Measurements from ENCODE around the gene LGI1.

The LGI1 gene

DNA sequence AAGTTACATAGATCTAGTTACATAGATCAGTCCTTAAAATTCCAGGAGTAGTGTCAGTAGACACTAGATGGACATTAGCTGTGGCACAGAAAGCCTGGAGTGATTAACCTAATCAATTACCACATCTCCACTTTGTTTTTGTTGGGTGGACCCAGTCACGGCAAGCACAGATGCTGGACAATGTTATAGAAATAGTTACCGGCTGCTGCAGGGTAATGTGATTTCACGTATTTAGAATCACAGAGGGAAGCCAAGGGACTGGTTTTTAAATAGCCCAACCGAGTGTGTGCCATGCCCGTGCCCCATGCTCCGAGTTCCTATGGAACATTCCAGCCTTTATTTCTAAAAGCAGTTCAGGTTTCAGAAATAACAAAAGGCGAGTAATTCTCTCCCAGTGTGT, 2.8 kb downstream of the LGI1 start:
- DNase-seq (ENCODE audit: low read depth), result no peak
- TF ChIP-seq, protein P1, sequence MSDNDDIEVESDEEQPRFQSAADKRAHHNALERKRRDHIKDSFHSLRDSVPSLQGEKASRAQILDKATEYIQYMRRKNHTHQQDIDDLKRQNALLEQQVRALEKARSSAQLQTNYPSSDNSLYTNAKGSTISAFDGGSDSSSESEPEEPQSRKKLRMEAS (IDR thresholded peaks at IDR 0.05; ENCODE audit: low read depth, low read length), result no peak
- TF ChIP-seq MYC (IDR thresholded peaks at IDR 0.05; ENCODE audit: low read depth, low read length) (no peak), POLR2A (IDR thresholded peaks at IDR 0.05; ENCODE audit: extremely low read depth, insufficient read length) (no peak)
- TF ChIP-seq, protein P2, sequence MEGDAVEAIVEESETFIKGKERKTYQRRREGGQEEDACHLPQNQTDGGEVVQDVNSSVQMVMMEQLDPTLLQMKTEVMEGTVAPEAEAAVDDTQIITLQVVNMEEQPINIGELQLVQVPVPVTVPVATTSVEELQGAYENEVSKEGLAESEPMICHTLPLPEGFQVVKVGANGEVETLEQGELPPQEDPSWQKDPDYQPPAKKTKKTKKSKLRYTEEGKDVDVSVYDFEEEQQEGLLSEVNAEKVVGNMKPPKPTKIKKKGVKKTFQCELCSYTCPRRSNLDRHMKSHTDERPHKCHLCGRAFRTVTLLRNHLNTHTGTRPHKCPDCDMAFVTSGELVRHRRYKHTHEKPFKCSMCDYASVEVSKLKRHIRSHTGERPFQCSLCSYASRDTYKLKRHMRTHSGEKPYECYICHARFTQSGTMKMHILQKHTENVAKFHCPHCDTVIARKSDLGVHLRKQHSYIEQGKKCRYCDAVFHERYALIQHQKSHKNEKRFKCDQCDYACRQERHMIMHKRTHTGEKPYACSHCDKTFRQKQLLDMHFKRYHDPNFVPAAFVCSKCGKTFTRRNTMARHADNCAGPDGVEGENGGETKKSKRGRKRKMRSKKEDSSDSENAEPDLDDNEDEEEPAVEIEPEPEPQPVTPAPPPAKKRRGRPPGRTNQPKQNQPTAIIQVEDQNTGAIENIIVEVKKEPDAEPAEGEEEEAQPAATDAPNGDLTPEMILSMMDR (IDR thresholded peaks at IDR 0.05; ENCODE audit: low read depth, low read length), result no peak
- H3K4me3 ChIP-seq (ENCODE audit: low read depth, low read length), result no peak overlapping the region

DNA sequence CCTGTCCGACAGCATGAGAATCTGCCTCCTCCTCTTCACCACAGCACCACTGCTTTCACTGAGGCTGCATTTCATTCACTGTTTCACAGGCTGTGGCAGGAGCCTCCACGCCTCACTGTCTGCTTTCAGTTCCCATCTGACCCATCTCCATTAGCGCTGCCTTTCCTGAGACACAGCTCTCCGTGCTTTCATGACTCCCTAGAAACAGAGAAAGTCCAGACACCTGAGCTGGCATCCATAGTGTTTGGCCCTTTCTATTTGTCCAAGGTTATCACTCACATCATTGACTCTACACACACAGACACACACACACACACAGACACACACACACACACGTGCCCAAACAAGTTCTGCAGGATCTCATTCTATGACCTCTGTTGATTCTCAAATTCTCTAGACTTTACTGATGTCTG, 5.2 kb downstream of the LGI1 start:
- no peak for DNase-seq (ENCODE audit: low read depth)
- TF ChIP-seq, protein P1 (IDR thresholded peaks at IDR 0.05; ENCODE audit: low read depth, low read length), result no peak
- TF ChIP-seq, protein P2 (IDR thresholded peaks at IDR 0.05; ENCODE audit: low read depth, low read length), result no peak
- TF ChIP-seq POLR2A (IDR thresholded peaks at IDR 0.05; ENCODE audit: extremely low read depth, insufficient read length) (no peak), MYC (IDR thresholded peaks at IDR 0.05; ENCODE audit: low read depth, low read length) (no peak)
- no peak overlapping the region for H3K4me3 ChIP-seq (ENCODE audit: low read depth, low read length)

- no peak for TF ChIP-seq MYC (IDR thresholded peaks at IDR 0.05; ENCODE audit: low read depth, low read length)
- no peak overlapping the region for H3K4me3 ChIP-seq (ENCODE audit: low read depth, low read length)
- DNase-seq (ENCODE audit: low read depth), result no peak
Measured at GRCh38 chr10:93766918-93767317, 9.2 kb downstream of the LGI1 start.

- no peak overlapping the region for H3K4me3 ChIP-seq (ENCODE audit: low read depth, low read length)
- no peak for TF ChIP-seq POLR2A (IDR thresholded peaks at IDR 0.05; ENCODE audit: extremely low read depth, insufficient read length)
- no peak for TF ChIP-seq MYC (IDR thresholded peaks at IDR 0.05; ENCODE audit: low read depth, low read length)
- TF ChIP-seq, protein P1 (IDR thresholded peaks at IDR 0.05; ENCODE audit: low read depth, low read length), result no peak
- TF ChIP-seq, protein P2 (IDR thresholded peaks at IDR 0.05; ENCODE audit: low read depth, low read length), result no peak
- DNase-seq (ENCODE audit: low read depth), result no peak
Measured at GRCh38 chr10:93767724-93768399, 10.1 kb downstream of the LGI1 start.

DNA sequence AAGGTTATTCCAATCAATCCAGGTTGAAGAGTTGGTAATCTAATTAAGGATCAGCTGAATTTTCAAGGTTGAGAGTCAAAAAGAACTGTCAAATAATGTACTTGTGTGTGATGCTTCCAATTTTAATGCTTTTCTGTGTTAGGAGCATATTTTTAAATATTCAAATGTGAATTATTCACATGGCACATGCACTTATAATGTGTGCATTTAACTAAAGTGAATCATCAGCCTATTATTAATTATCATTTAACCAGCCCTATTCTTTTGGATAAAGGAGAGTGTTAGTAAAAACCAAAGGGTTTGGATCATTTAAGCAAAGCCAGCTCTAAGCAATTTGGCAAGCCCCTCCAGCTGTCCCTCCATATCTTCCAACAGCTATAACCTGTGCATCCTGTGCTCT, 11.2 kb downstream of the LGI1 start:
- TF ChIP-seq, protein P2 (IDR thresholded peaks at IDR 0.05; ENCODE audit: low read depth, low read length), result no peak
- TF ChIP-seq, protein P1 (IDR thresholded peaks at IDR 0.05; ENCODE audit: low read depth, low read length), result no peak
- TF ChIP-seq MYC (IDR thresholded peaks at IDR 0.05; ENCODE audit: low read depth, low read length), result no peak
- TF ChIP-seq POLR2A (IDR thresholded peaks at IDR 0.05; ENCODE audit: extremely low read depth, insufficient read length), result no peak
- H3K4me3 ChIP-seq (ENCODE audit: low read depth, low read length), result no peak overlapping the region
- no peak for DNase-seq (ENCODE audit: low read depth)

DNA sequence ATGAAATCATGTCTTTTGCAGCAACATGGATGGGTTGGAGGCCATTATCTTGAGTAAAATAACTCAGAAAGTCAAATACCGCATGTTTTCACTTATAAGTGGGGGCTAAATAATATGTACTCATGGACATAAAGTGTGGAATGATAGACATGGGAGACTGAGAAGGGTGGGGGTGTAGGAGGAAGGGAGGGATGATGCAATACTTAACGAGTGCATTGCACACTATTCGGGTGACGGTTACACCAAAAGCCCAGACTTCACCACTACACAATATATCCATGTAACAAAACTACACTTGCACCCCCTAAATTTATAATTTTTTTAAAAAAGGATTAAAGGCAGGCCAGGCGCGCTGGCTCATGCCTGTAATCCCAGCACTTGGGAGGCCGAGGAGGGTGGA, 13.6 kb downstream of the LGI1 start:
- no peak for TF ChIP-seq POLR2A (IDR thresholded peaks at IDR 0.05; ENCODE audit: extremely low read depth, insufficient read length)
- TF ChIP-seq MYC (IDR thresholded peaks at IDR 0.05; ENCODE audit: low read depth, low read length), result no peak
- TF ChIP-seq, protein P2 (IDR thresholded peaks at IDR 0.05; ENCODE audit: low read depth, low read length), result no peak
- TF ChIP-seq, protein P1 (IDR thresholded peaks at IDR 0.05; ENCODE audit: low read depth, low read length), result no peak
- DNase-seq (ENCODE audit: low read depth), result peak; percentile 34
- H3K4me3 ChIP-seq (ENCODE audit: low read depth, low read length), result no peak overlapping the region

Data from NB4 (cell line).